ENCODE data around the gene C11orf86. TPM values are rescaled to one million over a fixed set of nuclear protein-coding genes. Genes with fewer than 3 reads are reported as not detected.

C11orf86 gene
- total RNA-seq, 1 experiment from 2014 or later: 0.25 TPM

GRCh38 chr11:66951927-66952337 is 23.2 kb upstream of the C11orf86 start:
- Histone ChIP-seq H3K4me2 (ENCODE audit: low read length) (no peak overlapping the region), H3K9me2 (ENCODE audit: insufficient read depth) (no peaks in the 10 kb centered on the region), H2AFZ (ENCODE audit: low read depth, low read length, poor library complexity, severe bottlenecking) (no peak overlapping the region), H3K27me3 (ENCODE audit: insufficient read depth, low read length) (no peaks in the 10 kb centered on the region), H3K9me3 (ENCODE audit: control insufficient read depth in 1 of 2, insufficient read depth in 1 of 2, low read depth in 1 of 2, low read length in 2 of 2) (no peaks in the 10 kb centered on the region), H3K4me1 (ENCODE audit: control insufficient read depth in 1 of 2, insufficient read depth in 2 of 2, low read length in 2 of 2) (peaks cover 35 to 39% of the 10 kb centered on the region in 2 experiments), H3K9ac (ENCODE audit: low read length) (0 out of 2 replicates have a peak overlapping the region, but pooled peaks have one; percentile 17), H3K79me2 (ENCODE audit: insufficient read depth, low read length) (no peaks in the 10 kb centered on the region), H3K27ac (ENCODE audit: low read depth, low read length) (no peak overlapping the region; the same call in 1 of the 2 replicates), H3K4me3 (replicated peaks in 1 of 2; ENCODE audit: low read depth in 1 of 2, low read length in 2 of 2) (no peak overlapping the region), H3K36me3 (ENCODE audit: control insufficient read depth in 1 of 2, insufficient read depth in 2 of 2, low read length in 2 of 2) (no peaks in the 10 kb centered on the region), H4K20me1 (ENCODE audit: insufficient read depth) (no peaks in the 10 kb centered on the region)
- CTCF ChIA-PET: interaction anchor here (0.7 kb wide), 1 partner anchor 100 kb away, joined by 3 read pairs; no protein-coding TSS in a partner anchor
- TF ChIP-seq, protein P1, sequence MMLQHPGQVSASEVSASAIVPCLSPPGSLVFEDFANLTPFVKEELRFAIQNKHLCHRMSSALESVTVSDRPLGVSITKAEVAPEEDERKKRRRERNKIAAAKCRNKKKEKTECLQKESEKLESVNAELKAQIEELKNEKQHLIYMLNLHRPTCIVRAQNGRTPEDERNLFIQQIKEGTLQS (IDR thresholded peaks at IDR 0.05): no peak
- TF ChIP-seq YY1 (IDR thresholded peaks at IDR 0.05; ENCODE audit: extremely low read depth, insufficient replicate concordance, low read depth, low read length) (no peak), MAX (IDR thresholded peaks at IDR 0.05) (no peak), SRF (IDR thresholded peaks at IDR 0.05; ENCODE audit: low read depth) (no peak), ZBTB33 (IDR thresholded peaks at IDR 0.05; ENCODE audit: extremely low read depth, insufficient replicate concordance, low read length) (no peak), ZNF274 (IDR thresholded peaks at IDR 0.05; ENCODE audit: low read depth, low read length) (no peak), SIN3A (IDR thresholded peaks at IDR 0.05; ENCODE audit: low read depth) (no peak), CEBPB (IDR thresholded peaks at IDR 0.05; ENCODE audit: low read depth) (no peak), EZH2 (IDR thresholded peaks at IDR 0.05) (no peak), RAD21 (IDR thresholded peaks at IDR 0.05; ENCODE audit: low read depth) (no peak), POLR2AphosphoS5 (IDR thresholded peaks at IDR 0.05; ENCODE audit: low read depth, low read length) (no peak), FOSL1 (IDR thresholded peaks at IDR 0.05; ENCODE audit: low read depth) (no peak), EGR1 (IDR thresholded peaks at IDR 0.05; ENCODE audit: low read depth) (no peak), SP1 (IDR thresholded peaks at IDR 0.05; ENCODE audit: low read depth) (no peak), EZH2phosphoT487 (IDR thresholded peaks at IDR 0.05; ENCODE audit: borderline replicate concordance) (no peak), TCF7L2 (IDR thresholded peaks at IDR 0.05; ENCODE audit: borderline replicate concordance, extremely low read depth, insufficient read depth, insufficient read length) (no peak), POLR2A (IDR thresholded peaks at IDR 0.05; ENCODE audit: borderline replicate concordance, extremely low read depth, insufficient read depth, insufficient read length) (no peak)
- TF ChIP-seq, protein P2, sequence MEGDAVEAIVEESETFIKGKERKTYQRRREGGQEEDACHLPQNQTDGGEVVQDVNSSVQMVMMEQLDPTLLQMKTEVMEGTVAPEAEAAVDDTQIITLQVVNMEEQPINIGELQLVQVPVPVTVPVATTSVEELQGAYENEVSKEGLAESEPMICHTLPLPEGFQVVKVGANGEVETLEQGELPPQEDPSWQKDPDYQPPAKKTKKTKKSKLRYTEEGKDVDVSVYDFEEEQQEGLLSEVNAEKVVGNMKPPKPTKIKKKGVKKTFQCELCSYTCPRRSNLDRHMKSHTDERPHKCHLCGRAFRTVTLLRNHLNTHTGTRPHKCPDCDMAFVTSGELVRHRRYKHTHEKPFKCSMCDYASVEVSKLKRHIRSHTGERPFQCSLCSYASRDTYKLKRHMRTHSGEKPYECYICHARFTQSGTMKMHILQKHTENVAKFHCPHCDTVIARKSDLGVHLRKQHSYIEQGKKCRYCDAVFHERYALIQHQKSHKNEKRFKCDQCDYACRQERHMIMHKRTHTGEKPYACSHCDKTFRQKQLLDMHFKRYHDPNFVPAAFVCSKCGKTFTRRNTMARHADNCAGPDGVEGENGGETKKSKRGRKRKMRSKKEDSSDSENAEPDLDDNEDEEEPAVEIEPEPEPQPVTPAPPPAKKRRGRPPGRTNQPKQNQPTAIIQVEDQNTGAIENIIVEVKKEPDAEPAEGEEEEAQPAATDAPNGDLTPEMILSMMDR (IDR thresholded peaks at IDR 0.05 in 2 of 3, conservative IDR thresholded peaks at IDR 0.05 in 1 of 3; ENCODE audit: borderline replicate concordance in 1 of 3, insufficient read depth in 1 of 3, low read depth in 2 of 3, low read length in 2 of 3): no peak
- TF ChIP-seq, protein P3, sequence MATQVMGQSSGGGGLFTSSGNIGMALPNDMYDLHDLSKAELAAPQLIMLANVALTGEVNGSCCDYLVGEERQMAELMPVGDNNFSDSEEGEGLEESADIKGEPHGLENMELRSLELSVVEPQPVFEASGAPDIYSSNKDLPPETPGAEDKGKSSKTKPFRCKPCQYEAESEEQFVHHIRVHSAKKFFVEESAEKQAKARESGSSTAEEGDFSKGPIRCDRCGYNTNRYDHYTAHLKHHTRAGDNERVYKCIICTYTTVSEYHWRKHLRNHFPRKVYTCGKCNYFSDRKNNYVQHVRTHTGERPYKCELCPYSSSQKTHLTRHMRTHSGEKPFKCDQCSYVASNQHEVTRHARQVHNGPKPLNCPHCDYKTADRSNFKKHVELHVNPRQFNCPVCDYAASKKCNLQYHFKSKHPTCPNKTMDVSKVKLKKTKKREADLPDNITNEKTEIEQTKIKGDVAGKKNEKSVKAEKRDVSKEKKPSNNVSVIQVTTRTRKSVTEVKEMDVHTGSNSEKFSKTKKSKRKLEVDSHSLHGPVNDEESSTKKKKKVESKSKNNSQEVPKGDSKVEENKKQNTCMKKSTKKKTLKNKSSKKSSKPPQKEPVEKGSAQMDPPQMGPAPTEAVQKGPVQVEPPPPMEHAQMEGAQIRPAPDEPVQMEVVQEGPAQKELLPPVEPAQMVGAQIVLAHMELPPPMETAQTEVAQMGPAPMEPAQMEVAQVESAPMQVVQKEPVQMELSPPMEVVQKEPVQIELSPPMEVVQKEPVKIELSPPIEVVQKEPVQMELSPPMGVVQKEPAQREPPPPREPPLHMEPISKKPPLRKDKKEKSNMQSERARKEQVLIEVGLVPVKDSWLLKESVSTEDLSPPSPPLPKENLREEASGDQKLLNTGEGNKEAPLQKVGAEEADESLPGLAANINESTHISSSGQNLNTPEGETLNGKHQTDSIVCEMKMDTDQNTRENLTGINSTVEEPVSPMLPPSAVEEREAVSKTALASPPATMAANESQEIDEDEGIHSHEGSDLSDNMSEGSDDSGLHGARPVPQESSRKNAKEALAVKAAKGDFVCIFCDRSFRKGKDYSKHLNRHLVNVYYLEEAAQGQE (IDR thresholded peaks at IDR 0.05; ENCODE audit: low read depth): no peak
- no TSS peak for BruUV-seq (replicated peaks)
- no peak for DNase-seq (ENCODE audit: low read depth, low spot score)
- POLR2A ChIA-PET: no interaction called here
- intact Hi-C loops (cut with micrococcal nuclease): loop anchor here (10.0 kb wide), 1 partner anchor 67 kb away; no protein-coding TSS in a partner anchor
- RAD21 ChIA-PET (ENCODE audit: low non-redundant PET in 1 of 2, low total read pairs in 2 of 2, uncharacterized antibody in 2 of 2, unreplicated experiment in 2 of 2): no interaction called here
- ATAC-seq: no peak
